Right lobe of liver (tissue), 4 donors: ENCODE measurements around the gene PCNX1.

ENCODE experiments used
- CTCF ChIP-seq, 4 donors: fragments of 200-600 bp in 3 of 4; fragments of 450-650 bp in 1 of 4; IDR thresholded peaks; one replicate each; pipeline versions ENCODE4 v1.5.1 to v1.8.0; 2016 to 2022; ENCODE audit warnings: antibody characterized with exemption in 4 of 4, mild to moderate bottlenecking in 2 of 4
- POLR2A ChIP-seq: fragments of 450-650 bp; IDR thresholded peaks from one replicate; pipeline ENCODE4 v1.6.1; 2017; ENCODE audit warnings: antibody characterized with exemption, mild to moderate bottlenecking
- donor health status: DM: no; HTN: no; CAD: no.
- donor health status: DM: no; HTN: no; CAD: no.
- donor health status: DM: no; HTN: yes; CAD: no.

- no peak for TF ChIP-seq POLR2A
- no peak for TF ChIP-seq CTCF (IDR thresholded peaks at IDR 0.05)
Measured at GRCh38 chr14:70893858-70894291, 13.4 kb upstream of the PCNX1 start.
